GM12801 (cell line): ENCODE data around the gene SAP30BP.

Source experiments
- TF ChIP-seq, protein P1 (sequence below): IDR thresholded peaks from one replicate; pipeline ENCODE4 v1.5.1; 2011; ENCODE audit warnings: control low read depth; ENCODE audit not compliant: insufficient read length; ENCODE audit errors: extremely low read depth

Gene SAP30BP

DNA sequence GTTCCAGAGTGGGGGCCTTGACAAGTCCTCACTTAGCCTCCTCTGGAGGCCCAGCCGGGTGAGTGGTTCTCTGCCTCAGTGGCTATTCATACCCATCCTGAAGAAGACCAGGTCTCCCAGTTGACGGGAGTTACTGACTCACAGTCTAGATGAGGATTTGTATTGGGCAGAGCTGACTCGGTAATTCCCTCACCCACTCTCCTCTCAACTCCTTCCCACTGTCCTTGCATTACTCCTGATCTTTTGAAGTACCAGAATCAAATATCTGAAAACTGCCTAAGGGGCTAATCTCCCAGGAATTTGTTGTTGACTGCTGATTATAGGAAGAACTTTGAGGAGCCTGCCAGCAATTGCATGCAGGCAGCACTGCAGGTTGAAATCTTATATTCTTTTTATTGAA is 14.2 kb downstream of the SAP30BP start:
- TF ChIP-seq, protein P1, sequence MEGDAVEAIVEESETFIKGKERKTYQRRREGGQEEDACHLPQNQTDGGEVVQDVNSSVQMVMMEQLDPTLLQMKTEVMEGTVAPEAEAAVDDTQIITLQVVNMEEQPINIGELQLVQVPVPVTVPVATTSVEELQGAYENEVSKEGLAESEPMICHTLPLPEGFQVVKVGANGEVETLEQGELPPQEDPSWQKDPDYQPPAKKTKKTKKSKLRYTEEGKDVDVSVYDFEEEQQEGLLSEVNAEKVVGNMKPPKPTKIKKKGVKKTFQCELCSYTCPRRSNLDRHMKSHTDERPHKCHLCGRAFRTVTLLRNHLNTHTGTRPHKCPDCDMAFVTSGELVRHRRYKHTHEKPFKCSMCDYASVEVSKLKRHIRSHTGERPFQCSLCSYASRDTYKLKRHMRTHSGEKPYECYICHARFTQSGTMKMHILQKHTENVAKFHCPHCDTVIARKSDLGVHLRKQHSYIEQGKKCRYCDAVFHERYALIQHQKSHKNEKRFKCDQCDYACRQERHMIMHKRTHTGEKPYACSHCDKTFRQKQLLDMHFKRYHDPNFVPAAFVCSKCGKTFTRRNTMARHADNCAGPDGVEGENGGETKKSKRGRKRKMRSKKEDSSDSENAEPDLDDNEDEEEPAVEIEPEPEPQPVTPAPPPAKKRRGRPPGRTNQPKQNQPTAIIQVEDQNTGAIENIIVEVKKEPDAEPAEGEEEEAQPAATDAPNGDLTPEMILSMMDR = no peak

GRCh38 chr17:75683583-75683982 is 16.4 kb downstream of the SAP30BP start:
- TF ChIP-seq, protein P1 = no peak

- TF ChIP-seq, protein P1 = no peak
Measured at GRCh38 chr17:75684249-75684648, 17.1 kb downstream of the SAP30BP start.

DNA sequence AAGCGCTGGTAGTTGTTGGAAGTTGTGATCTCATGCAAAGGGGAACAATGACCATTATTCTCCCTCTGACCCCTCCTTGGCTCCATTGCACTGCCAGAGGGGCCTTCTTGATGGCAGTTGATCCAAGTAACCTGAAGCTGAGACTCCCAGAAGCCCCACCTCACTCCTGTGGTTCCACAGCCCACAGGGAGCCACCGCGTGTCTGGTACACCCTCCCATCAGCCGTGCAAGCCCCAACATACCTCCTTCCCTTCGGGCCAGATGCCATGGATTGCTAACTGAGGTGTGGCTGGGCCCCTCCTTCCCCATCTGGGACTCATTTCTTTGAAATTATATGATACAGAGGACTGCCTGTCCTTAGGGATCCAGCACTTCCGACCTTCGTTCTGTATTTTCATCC is 17.8 kb downstream of the SAP30BP start:
- TF ChIP-seq, protein P1 = no peak

- TF ChIP-seq, protein P1 = no peak
Measured at GRCh38 chr17:75685499-75685898, 18.4 kb downstream of the SAP30BP start.

DNA sequence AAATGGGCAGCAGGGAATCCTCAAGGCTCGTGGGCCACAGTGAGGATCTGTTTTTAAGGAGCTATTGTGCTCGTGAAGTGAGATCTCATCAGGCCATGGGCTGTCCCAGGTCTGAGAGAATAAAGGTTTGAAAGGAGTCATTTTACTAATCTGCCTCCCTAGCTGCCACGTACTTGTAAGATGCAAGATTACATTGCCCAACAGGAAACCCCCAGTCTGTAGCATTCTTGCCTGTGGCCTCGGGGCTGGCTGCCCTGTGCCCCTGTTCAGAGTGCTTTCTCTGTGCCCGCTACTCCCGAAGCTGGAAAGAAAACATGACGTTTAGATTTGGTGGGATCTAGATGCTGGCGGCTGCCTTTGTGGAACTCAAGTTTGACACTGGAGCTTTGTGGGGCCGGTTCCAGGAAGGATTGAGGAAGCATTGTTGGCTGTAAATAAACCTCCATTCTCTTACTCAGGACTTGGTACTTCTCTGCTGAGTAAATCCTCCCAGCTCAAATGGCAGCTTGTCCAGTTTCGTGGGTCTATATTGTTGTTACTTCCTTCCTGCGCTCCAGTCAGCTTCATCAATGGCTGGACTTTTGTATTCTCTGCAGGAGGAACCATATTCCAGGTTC is 21.2 kb downstream of the SAP30BP start:
- TF ChIP-seq, protein P1 = no peak

DNA sequence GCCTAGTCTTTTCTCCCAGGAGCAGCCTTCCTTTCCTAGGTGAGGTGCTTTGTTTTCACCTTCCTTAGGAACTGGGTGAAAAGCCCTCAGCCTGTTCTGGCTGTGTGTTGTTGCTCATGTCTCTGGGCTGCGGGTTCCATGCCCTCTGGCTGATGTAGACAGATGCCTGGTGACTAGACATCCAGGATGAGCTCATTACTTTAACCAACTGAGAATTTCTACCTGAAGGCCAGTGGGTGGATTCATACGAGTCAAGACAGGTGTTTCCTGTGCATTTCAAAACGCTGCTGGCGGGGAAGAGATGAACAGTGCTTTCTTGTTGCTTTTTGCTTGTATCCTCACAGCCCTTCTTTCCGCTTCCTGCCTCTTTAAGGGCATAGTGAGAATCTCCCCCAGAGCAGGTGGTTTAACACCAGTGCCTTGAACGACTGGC is 22.3 kb downstream of the SAP30BP start:
- TF ChIP-seq, protein P1 = no peak
